SK-N-SH (cell line): Measurements from ENCODE around the gene GAGE10. TPM values are rescaled to one million over a fixed set of nuclear protein-coding genes. Genes with fewer than 3 reads are reported as not detected.

Experiments used
- CTCF ChIA-PET: fragments of 300-600, 350-600 bp; formaldehyde crosslinking; extraction: SDS; loops from one replicate; lab custom pipeline; 2021; lab: Yijun Ruan, JAX
- POLR2A ChIA-PET: fragments of 350-600 bp; sonication (Branson Sonifier 250); formaldehyde crosslinking; extraction: SDS; loops from one replicate; lab custom pipeline; 2020; ENCODE audit warnings: antibody characterized with exemption, inconsistent platforms; lab: Yijun Ruan, JAX
- DNase-seq: peaks from one replicate; pipeline ENCODE4 v3.0.0; 2012
- H2AFZ ChIP-seq: fragments of 200-600 bp; sonication (generic); 2 replicates; pipeline ENCODE4 v1.8.1; 2016; ENCODE audit warnings: antibody characterized with exemption, mild to moderate bottlenecking, low read depth
- H3F3A ChIP-seq: fragments of 200-600 bp; sonication (generic); replicated peaks from 2 replicates; pipeline ENCODE3; 2016; ENCODE audit warnings: antibody characterized with exemption, mild to moderate bottlenecking; ENCODE audit not compliant: insufficient read depth
- H3K27ac ChIP-seq, 2 experiments: fragments of 200-500 bp in 1 of 2; fragments of 200-600 bp in 1 of 2; sonication (Bioruptor generic) in 1 of 2; sonication (generic), shearing (Covaris generic) in 1 of 2; 2 replicates each; pipeline versions ENCODE4 v1.5.1 to v1.6.1; 2014 to 2016; ENCODE audit warnings: low read depth in 2 of 2, inconsistent platforms in 1 of 2, low read length in 1 of 2, mild to moderate bottlenecking in 1 of 2, mixed read lengths in 1 of 2
- H3K27me3 ChIP-seq: fragments of 200-600 bp; sonication (generic), shearing (Covaris generic); 2 replicates; pipeline ENCODE4 v1.6.1; 2016; ENCODE audit warnings: mixed run types; ENCODE audit not compliant: insufficient read depth
- H3K36me3 ChIP-seq, 2 experiments: fragments of 200-500 bp in 1 of 2; fragments of 200-600 bp in 1 of 2; sonication (Bioruptor generic) in 1 of 2; sonication (generic) in 1 of 2; replicated peaks in 1 of 2; 2 replicates each; pipeline versions ENCODE3 to v1.5.1; 2014 to 2016; ENCODE audit warnings: low read length in 1 of 2, mild to moderate bottlenecking in 1 of 2; ENCODE audit not compliant: insufficient read depth in 2 of 2, control insufficient read depth in 1 of 2
- H3K4me1 ChIP-seq, 2 experiments: fragments of 200-500 bp in 1 of 2; fragments of 200-600 bp in 1 of 2; sonication (Bioruptor generic) in 1 of 2; sonication (generic), shearing (Covaris generic) in 1 of 2; 2 replicates each; pipeline versions ENCODE4 v1.5.1 to v1.6.1; 2014 to 2016; ENCODE audit warnings: low read depth in 1 of 2, low read length in 1 of 2, mixed run types in 1 of 2; ENCODE audit not compliant: insufficient read depth in 2 of 2, control insufficient read depth in 1 of 2
- H3K4me2 ChIP-seq: fragments of 200-600 bp; sonication (generic), shearing (Covaris generic); 2 replicates; pipeline ENCODE4 v1.6.1; 2017; ENCODE audit warnings: mixed run types
- H3K4me3 ChIP-seq, 2 experiments: fragments of 200-500 bp in 1 of 2; fragments of 200-600 bp in 1 of 2; sonication (Bioruptor generic) in 1 of 2; sonication (generic), shearing (Covaris generic) in 1 of 2; 2 replicates each; pipeline versions ENCODE4 v1.5.1 to v1.8.1; 2014 to 2016; ENCODE audit warnings: low read depth in 2 of 2, inconsistent platforms in 1 of 2, low read length in 1 of 2, mild to moderate bottlenecking in 1 of 2, mixed read lengths in 1 of 2, moderate library complexity in 1 of 2
- H3K79me2 ChIP-seq: fragments of 200-600 bp; sonication (generic); 2 replicates; pipeline ENCODE4 v1.8.1; 2017; ENCODE audit warnings: mild to moderate bottlenecking; ENCODE audit not compliant: insufficient read depth
- H3K9ac ChIP-seq: fragments of 200-600 bp; sonication (generic); 2 replicates; pipeline ENCODE4 v1.6.1; 2017; ENCODE audit warnings: mixed run types
- H3K9me2 ChIP-seq: fragments of 200-600 bp; sonication (generic); 2 replicates; pipeline ENCODE4 v1.6.1; 2017; ENCODE audit warnings: mixed run types
- H3K9me3 ChIP-seq: fragments of 200-600 bp; sonication (generic); 2 replicates; pipeline ENCODE4 v1.6.1; 2017; ENCODE audit warnings: mixed run types, mild to moderate bottlenecking, moderate library complexity
- H4K20me1 ChIP-seq: fragments of 200-600 bp; sonication (generic); 2 replicates; pipeline ENCODE4 v1.6.1; 2017; ENCODE audit warnings: mild to moderate bottlenecking, mixed run types; ENCODE audit not compliant: insufficient read depth
- EZH2phosphoT487 ChIP-seq: fragments of 200-600 bp; sonication (generic); IDR thresholded peaks from 2 replicates; pipeline ENCODE4 v1.6.1; 2017; ENCODE audit warnings: low read depth, mixed run types, mild to moderate bottlenecking, antibody characterized with exemption, moderate library complexity, borderline replicate concordance
- GATA2 ChIP-seq: sonication (generic); formaldehyde crosslinking; IDR thresholded peaks from 2 replicates; pipeline ENCODE4 v1.5.0; 2020; ENCODE audit warnings: mild to moderate bottlenecking, missing genetic modification reagents
- MXI1 ChIP-seq: IDR thresholded peaks from 2 replicates; pipeline ENCODE4 v1.6.1; 2012; ENCODE audit warnings: mild to moderate bottlenecking, low read depth, low read length, improper control_type of control experiment
- POLR2AphosphoS5 ChIP-seq: IDR thresholded peaks from 2 replicates; pipeline ENCODE4 v1.6.1; 2012; ENCODE audit warnings: low read depth, low read length
- TAF1 ChIP-seq: IDR thresholded peaks from 2 replicates; pipeline ENCODE4 v1.6.1; 2012; ENCODE audit warnings: low read depth, mild to moderate bottlenecking, low read length, moderate library complexity, borderline replicate concordance
- WGBS: methylation state at CpG from one replicate; pipeline ENCODE4 v1.1.6; 2017; ENCODE audit warnings: low lambda C conversion rate; 5-methylcytosine and 5-hydroxymethylcytosine counted together
- polyA plus RNA-seq, 3 experiments: library from polyadenylated mRNA; depleted of rRNA; stranded (reverse); fragments of >200 nt; gene quantifications; 2 replicates each; pipeline ENCODE4 v1.2.3, GENCODE V29; 2012
- TF ChIP-seq, protein P1 (sequence below): IDR thresholded peaks from 2 replicates; pipeline ENCODE4 v1.6.1; 2012; ENCODE audit warnings: mild to moderate bottlenecking, low read depth, low read length, moderate library complexity
- TF ChIP-seq, protein P2 (sequence below): IDR thresholded peaks from 2 replicates; pipeline ENCODE4 v1.4.0; 2012; ENCODE audit warnings: low read depth, borderline replicate concordance
- TF ChIP-seq, protein P3 (sequence below): fragments of 200-600 bp; sonication (generic); IDR thresholded peaks from 2 replicates; pipeline ENCODE4 v1.6.1; 2017; ENCODE audit warnings: antibody characterized with exemption, mild to moderate bottlenecking, moderate library complexity

Gene GAGE10, protein sequence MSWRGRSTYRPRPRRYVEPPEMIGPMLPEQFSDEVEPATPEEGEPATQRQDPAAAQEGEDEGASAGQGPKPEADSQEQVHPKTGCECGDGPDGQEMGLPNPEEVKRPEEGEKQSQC
- polyA plus RNA-seq (2012; rRNA removed) = not detected in 2 replicates
- polyA plus RNA-seq (2012; cell fraction: cytosol; rRNA removed) = not detected in 2 replicates
- not detected in 2 replicates for polyA plus RNA-seq (2012; cell fraction: nucleus; rRNA removed)

DNA sequence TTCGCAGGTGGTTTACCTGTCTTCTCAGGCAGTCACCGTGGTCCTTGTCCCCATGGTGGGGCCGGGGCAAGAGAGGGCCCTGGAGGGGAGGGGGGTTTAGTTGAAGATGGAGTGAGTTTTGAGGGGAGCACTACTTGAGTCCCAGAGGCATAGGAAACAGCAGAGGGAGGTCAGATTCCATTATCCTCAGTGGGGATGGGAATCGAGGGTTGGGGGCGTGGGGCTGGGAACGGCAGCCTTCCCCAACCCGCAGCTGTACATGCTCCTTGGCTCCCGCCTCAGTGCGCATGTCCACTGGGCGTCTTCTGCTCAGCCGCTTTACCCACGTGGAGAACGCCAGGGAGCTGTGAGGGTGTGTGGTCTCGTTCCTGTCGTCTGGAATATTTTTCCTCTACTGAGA is at the start of gene GAGE10:
TSS of gene GAGE10 (plus strand) at position 301 of the 400 bp plus-strand sequence. CDS start 1,214 bp downstream, outside the sequence.
- H3K27me3 ChIP-seq = peaks cover 40% of the 10 kb centered on the region; the same call in 1 of the 2 replicates
- H3K9ac ChIP-seq = no peak within 1 kb of the TSS
- no peak within 1 kb of the TSS for H3K27ac ChIP-seq
- no peak within 1 kb of the TSS for H3K4me2 ChIP-seq
- no peaks in the 10 kb centered on the region for H3K36me3 ChIP-seq
- H3K4me3 ChIP-seq = no peak within 1 kb of the TSS
- H2AFZ ChIP-seq = no peak within 1 kb of the TSS
- no peak for TF ChIP-seq EZH2phosphoT487
- TF ChIP-seq, protein P1, sequence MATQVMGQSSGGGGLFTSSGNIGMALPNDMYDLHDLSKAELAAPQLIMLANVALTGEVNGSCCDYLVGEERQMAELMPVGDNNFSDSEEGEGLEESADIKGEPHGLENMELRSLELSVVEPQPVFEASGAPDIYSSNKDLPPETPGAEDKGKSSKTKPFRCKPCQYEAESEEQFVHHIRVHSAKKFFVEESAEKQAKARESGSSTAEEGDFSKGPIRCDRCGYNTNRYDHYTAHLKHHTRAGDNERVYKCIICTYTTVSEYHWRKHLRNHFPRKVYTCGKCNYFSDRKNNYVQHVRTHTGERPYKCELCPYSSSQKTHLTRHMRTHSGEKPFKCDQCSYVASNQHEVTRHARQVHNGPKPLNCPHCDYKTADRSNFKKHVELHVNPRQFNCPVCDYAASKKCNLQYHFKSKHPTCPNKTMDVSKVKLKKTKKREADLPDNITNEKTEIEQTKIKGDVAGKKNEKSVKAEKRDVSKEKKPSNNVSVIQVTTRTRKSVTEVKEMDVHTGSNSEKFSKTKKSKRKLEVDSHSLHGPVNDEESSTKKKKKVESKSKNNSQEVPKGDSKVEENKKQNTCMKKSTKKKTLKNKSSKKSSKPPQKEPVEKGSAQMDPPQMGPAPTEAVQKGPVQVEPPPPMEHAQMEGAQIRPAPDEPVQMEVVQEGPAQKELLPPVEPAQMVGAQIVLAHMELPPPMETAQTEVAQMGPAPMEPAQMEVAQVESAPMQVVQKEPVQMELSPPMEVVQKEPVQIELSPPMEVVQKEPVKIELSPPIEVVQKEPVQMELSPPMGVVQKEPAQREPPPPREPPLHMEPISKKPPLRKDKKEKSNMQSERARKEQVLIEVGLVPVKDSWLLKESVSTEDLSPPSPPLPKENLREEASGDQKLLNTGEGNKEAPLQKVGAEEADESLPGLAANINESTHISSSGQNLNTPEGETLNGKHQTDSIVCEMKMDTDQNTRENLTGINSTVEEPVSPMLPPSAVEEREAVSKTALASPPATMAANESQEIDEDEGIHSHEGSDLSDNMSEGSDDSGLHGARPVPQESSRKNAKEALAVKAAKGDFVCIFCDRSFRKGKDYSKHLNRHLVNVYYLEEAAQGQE = no peak
- no peak for TF ChIP-seq GATA2 (CRISPR knock-in tag)
- TF ChIP-seq, protein P2, sequence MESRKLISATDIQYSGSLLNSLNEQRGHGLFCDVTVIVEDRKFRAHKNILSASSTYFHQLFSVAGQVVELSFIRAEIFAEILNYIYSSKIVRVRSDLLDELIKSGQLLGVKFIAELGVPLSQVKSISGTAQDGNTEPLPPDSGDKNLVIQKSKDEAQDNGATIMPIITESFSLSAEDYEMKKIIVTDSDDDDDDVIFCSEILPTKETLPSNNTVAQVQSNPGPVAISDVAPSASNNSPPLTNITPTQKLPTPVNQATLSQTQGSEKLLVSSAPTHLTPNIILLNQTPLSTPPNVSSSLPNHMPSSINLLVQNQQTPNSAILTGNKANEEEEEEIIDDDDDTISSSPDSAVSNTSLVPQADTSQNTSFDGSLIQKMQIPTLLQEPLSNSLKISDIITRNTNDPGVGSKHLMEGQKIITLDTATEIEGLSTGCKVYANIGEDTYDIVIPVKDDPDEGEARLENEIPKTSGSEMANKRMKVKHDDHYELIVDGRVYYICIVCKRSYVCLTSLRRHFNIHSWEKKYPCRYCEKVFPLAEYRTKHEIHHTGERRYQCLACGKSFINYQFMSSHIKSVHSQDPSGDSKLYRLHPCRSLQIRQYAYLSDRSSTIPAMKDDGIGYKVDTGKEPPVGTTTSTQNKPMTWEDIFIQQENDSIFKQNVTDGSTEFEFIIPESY = no peak
- TF ChIP-seq, protein P3, sequence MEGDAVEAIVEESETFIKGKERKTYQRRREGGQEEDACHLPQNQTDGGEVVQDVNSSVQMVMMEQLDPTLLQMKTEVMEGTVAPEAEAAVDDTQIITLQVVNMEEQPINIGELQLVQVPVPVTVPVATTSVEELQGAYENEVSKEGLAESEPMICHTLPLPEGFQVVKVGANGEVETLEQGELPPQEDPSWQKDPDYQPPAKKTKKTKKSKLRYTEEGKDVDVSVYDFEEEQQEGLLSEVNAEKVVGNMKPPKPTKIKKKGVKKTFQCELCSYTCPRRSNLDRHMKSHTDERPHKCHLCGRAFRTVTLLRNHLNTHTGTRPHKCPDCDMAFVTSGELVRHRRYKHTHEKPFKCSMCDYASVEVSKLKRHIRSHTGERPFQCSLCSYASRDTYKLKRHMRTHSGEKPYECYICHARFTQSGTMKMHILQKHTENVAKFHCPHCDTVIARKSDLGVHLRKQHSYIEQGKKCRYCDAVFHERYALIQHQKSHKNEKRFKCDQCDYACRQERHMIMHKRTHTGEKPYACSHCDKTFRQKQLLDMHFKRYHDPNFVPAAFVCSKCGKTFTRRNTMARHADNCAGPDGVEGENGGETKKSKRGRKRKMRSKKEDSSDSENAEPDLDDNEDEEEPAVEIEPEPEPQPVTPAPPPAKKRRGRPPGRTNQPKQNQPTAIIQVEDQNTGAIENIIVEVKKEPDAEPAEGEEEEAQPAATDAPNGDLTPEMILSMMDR = no peak
- no peak for TF ChIP-seq MXI1
- TF ChIP-seq POLR2AphosphoS5 = no peak
- no peak for TF ChIP-seq TAF1
- no peaks in the 10 kb centered on the region for H3K4me1 ChIP-seq
- WGBS = 13% methylated on average over 5 of the region's 15 CpGs
- no peak for DNase-seq
- H4K20me1 ChIP-seq = no peaks in the 10 kb centered on the region
- H3K79me2 ChIP-seq = no peaks in the 10 kb centered on the region
- POLR2A ChIA-PET = no interaction called here
- no peaks in the 10 kb centered on the region for H3K9me3 ChIP-seq
- CTCF ChIA-PET = no interaction called here
- H3K9me2 ChIP-seq = no peaks in the 10 kb centered on the region
- no peaks in the 10 kb centered on the region for H3F3A ChIP-seq
